Measurements from ENCODE around the gene TCHP.

Gene TCHP

DNA sequence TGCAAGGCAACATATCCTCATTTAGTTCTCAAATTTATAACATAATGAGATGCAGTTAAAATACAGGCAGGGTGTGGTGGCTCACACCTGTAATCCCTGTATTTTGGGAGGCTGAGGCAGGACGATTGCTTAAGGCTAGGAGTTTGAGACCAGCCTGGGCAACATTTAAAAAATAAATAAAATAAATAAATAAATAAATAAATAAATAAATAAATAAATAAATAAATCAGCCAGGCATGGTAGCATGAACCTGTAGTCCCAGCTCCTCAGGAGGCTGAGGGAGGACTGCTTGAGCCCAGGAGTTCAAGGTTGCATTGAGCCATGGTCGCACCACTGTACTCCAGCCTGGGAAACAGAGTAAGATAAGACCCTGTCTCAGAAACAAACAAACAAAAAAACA, 39.4 kb downstream of the TCHP start:
- H3K9ac ChIP-seq (ENCODE audit: low read length): no peak overlapping the region
- no peak overlapping the region for H3K4me3 ChIP-seq (ENCODE audit: low read depth, low read length)
- H3K36me3 ChIP-seq (ENCODE audit: control insufficient read depth, insufficient read depth, low read length): peaks cover 31% of the 10 kb centered on the region
- H3K27me3 ChIP-seq (ENCODE audit: control insufficient read depth, insufficient read depth, low read length): no peaks in the 10 kb centered on the region
- peaks cover 2% of the 10 kb centered on the region; the same call in 1 of the 2 replicates for H3K4me1 ChIP-seq (ENCODE audit: control insufficient read depth, insufficient read depth, low read length)
- no peaks in the 10 kb centered on the region for H3K9me3 ChIP-seq (ENCODE audit: control insufficient read depth, insufficient read depth, low read depth, low read length)
- no peak overlapping the region for H3K27ac ChIP-seq (ENCODE audit: low read depth, low read length)

DNA sequence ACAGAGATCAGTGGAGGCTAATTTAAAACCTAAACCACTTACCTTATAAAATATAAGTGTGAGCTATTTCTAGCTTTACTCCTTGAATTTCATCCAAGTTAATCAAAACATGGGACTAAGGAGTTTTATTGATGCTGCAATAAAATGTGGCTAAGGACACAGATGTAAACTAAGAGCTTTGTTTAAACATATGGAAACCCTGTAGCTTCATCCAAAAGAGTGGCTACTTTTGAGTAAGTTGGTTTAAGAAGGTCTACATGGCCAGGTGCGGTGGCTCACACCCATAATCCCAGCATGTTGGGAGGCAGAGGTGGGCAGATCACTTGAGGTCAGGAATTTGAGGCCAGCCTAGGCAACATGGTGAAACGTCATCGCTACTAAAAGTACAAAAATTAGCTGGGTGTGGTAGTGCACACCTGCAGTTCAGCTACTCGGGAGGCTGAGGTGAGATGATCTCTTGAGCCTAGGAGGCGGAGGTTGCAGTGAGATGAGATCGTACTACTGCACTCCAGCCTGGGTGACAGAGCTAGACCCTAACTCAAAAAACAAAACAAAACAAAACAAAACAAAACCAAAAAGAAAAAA, 40.4 kb downstream of the TCHP start:
- H3K9ac ChIP-seq (ENCODE audit: low read length): no peak overlapping the region
- H3K9me3 ChIP-seq (ENCODE audit: control insufficient read depth, insufficient read depth, low read depth, low read length): no peaks in the 10 kb centered on the region
- no peak overlapping the region for H3K4me3 ChIP-seq (ENCODE audit: low read depth, low read length)
- no peak overlapping the region for H3K27ac ChIP-seq (ENCODE audit: low read depth, low read length)
- H3K27me3 ChIP-seq (ENCODE audit: control insufficient read depth, insufficient read depth, low read length): no peaks in the 10 kb centered on the region
- H3K36me3 ChIP-seq (ENCODE audit: control insufficient read depth, insufficient read depth, low read length): peaks cover 28% of the 10 kb centered on the region
- peaks cover 11% of the 10 kb centered on the region for H3K4me1 ChIP-seq (ENCODE audit: control insufficient read depth, insufficient read depth, low read length)

DNA sequence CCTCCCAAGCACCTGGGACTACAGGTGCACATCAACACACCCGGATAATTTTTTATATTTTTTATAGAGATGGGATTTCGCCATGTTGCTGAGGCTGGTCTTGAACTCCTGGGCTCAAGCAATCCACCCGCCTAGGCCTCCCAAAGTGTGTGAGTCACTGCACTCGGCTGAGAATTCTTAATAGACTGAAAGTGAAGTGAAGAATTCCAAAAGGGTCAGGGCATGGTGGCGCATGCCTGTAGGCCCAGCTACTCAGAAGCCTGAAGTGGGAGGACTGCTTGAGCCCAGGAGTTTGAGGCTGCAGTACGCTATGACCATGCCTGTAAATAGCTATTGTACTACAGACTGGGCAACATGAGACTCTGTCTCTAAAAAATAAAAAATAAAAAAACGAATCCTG, 43.7 kb downstream of the TCHP start:
- no peaks in the 10 kb centered on the region for H3K27me3 ChIP-seq (ENCODE audit: control insufficient read depth, insufficient read depth, low read length)
- no peaks in the 10 kb centered on the region for H3K9me3 ChIP-seq (ENCODE audit: control insufficient read depth, insufficient read depth, low read depth, low read length)
- no peak overlapping the region for H3K9ac ChIP-seq (ENCODE audit: low read length)
- no peak overlapping the region for H3K27ac ChIP-seq (ENCODE audit: low read depth, low read length)
- no peak overlapping the region for H3K4me3 ChIP-seq (ENCODE audit: low read depth, low read length)
- H3K36me3 ChIP-seq (ENCODE audit: control insufficient read depth, insufficient read depth, low read length): peaks cover 8% of the 10 kb centered on the region
- H3K4me1 ChIP-seq (ENCODE audit: control insufficient read depth, insufficient read depth, low read length): peaks cover 22% of the 10 kb centered on the region

DNA sequence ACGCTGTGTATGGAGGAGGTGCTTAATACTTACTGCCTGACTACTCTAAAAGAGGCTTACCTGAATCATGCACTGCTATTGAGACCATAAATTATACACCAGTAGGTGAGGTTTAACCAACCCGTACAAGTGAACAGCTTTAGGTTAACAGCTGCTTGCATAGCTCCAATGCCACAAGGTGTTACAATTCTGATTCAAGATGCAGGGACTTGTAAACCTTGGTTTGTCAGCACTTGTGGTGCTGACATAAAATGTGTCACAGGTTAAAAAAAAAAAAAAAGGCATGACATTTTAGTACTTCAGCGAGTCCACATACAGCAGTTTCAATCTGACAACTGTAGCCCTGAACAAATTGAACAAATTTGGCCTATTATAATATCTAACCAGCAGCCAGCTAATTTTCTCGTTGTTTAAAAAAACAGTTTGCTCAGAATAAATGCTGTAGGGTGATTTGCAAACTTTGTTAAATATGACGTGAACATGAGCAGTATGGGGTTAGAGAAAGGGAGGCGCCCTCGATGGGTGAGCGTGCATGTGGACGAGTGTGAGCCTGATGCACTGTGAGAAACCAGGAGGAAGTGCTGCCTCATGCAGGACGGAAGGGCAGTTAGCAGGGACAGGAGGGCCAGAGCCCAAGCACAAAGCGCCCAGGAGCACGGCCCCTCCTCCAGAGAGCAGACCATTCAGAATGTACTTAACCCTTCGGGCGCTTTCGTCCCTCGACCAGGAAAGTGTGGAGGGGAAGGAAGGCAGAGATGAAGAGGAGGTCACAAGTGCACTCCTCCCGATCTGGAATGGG, 44.7 kb downstream of the TCHP start:
- Histone ChIP-seq H3K4me1 (ENCODE audit: control insufficient read depth, insufficient read depth, low read length) (peaks cover 22% of the 10 kb centered on the region), H3K36me3 (ENCODE audit: control insufficient read depth, insufficient read depth, low read length) (peaks cover 4% of the 10 kb centered on the region), H3K27me3 (ENCODE audit: control insufficient read depth, insufficient read depth, low read length) (no peaks in the 10 kb centered on the region), H3K9me3 (ENCODE audit: control insufficient read depth, insufficient read depth, low read depth, low read length) (no peaks in the 10 kb centered on the region), H3K27ac (ENCODE audit: low read depth, low read length) (no peak overlapping the region), H3K4me3 (ENCODE audit: low read depth, low read length) (no peak overlapping the region), H3K9ac (ENCODE audit: low read length) (peak overlapping the region; percentile 0)

DNA sequence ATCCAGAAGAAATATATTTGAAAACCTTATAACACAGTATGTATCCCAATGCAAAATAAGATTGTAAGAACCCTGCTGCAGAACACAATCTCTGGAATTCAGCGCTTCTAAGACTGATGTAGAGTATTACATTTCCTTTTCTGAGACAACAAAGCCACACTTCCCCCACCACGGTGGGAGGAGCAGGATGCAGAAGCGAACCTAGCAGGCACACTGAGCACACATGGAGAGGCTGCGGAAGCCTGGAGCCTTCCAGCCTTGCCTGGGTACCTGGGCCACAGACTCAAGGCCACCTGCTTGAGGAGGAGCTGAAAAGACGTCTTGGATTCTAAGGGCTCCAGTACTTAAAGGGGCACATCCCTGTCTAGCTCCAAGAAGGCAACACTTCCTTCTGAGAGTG, 46.4 kb downstream of the TCHP start:
- H3K36me3 ChIP-seq (ENCODE audit: control insufficient read depth, insufficient read depth, low read length): peaks cover 21% of the 10 kb centered on the region
- no peak overlapping the region for H3K27ac ChIP-seq (ENCODE audit: low read depth, low read length)
- no peak overlapping the region for H3K9ac ChIP-seq (ENCODE audit: low read length)
- H3K9me3 ChIP-seq (ENCODE audit: control insufficient read depth, insufficient read depth, low read depth, low read length): no peaks in the 10 kb centered on the region
- no peaks in the 10 kb centered on the region for H3K27me3 ChIP-seq (ENCODE audit: control insufficient read depth, insufficient read depth, low read length)
- no peak overlapping the region for H3K4me3 ChIP-seq (ENCODE audit: low read depth, low read length)
- peaks cover 24% of the 10 kb centered on the region for H3K4me1 ChIP-seq (ENCODE audit: control insufficient read depth, insufficient read depth, low read length)

DNA sequence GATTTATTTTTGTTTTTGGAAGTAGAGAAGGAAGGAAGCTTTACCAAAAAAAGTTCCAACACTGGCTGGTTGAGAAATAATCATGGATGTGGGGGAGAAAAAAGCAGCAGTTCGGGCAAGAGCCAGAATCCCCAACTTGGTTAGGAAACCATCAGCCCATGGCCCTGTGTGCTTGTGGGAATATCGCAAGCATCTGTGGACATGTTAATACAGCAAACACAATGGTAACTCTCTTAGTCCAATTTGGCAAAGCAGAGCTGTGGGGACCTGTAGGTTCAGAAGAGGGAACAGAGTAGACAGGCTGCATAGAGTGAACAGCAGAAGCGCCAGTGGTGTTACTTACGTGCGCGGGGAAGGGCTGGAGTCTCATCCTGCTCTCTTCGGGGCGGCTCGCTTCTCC, 46.8 kb downstream of the TCHP start:
- H3K4me3 ChIP-seq (ENCODE audit: low read depth, low read length): no peak overlapping the region
- H3K9ac ChIP-seq (ENCODE audit: low read length): no peak overlapping the region
- no peak overlapping the region for H3K27ac ChIP-seq (ENCODE audit: low read depth, low read length)
- no peaks in the 10 kb centered on the region for H3K27me3 ChIP-seq (ENCODE audit: control insufficient read depth, insufficient read depth, low read length)
- H3K4me1 ChIP-seq (ENCODE audit: control insufficient read depth, insufficient read depth, low read length): peaks cover 28% of the 10 kb centered on the region
- no peaks in the 10 kb centered on the region for H3K9me3 ChIP-seq (ENCODE audit: control insufficient read depth, insufficient read depth, low read depth, low read length)
- H3K36me3 ChIP-seq (ENCODE audit: control insufficient read depth, insufficient read depth, low read length): peaks cover 25% of the 10 kb centered on the region

DNA sequence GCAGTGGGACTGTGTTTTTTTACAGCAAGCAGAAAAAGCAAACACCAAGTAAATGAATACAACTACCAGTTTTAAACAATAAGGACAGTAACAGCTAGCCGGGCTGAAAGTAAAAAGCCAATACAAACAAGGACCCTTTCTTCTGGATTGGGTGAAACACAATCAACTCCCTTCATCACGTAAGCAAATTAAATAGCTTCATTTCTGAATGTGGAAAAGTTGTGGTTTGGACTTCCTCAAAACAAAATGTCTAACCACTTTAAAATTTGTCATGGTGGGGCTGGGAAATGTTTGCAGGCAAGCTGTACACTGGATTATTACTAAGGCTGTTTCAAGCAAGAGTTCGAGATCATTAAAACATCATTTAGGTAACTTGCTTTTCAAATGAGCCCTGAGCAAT, 47.4 kb downstream of the TCHP start:
- H3K36me3 ChIP-seq (ENCODE audit: control insufficient read depth, insufficient read depth, low read length): peaks cover 31% of the 10 kb centered on the region
- H3K27ac ChIP-seq (ENCODE audit: low read depth, low read length): no peak overlapping the region
- no peaks in the 10 kb centered on the region for H3K27me3 ChIP-seq (ENCODE audit: control insufficient read depth, insufficient read depth, low read length)
- no peak overlapping the region for H3K4me3 ChIP-seq (ENCODE audit: low read depth, low read length)
- H3K4me1 ChIP-seq (ENCODE audit: control insufficient read depth, insufficient read depth, low read length): peaks cover 28% of the 10 kb centered on the region
- no peaks in the 10 kb centered on the region for H3K9me3 ChIP-seq (ENCODE audit: control insufficient read depth, insufficient read depth, low read depth, low read length)
- H3K9ac ChIP-seq (ENCODE audit: low read length): no peak overlapping the region

DNA sequence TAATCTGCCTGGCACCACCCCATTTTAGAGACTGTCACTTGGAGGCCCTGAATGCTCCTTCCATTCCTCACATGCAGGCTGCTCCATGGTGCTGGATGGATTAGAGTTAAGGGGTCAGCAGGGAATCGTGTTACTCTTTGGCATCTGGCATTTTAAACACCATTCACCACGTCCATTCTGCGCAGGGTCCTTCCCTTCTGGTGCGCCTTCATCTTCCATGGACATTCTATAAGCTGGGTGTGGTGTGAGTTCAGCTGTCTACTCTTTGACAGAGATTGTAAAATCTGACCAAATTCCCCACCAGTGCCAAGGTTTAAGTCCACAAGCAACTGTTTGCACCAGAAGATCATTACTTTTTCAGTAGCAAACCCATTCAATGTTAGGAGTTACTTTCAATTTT, 48.3 kb downstream of the TCHP start:
- H3K36me3 ChIP-seq (ENCODE audit: control insufficient read depth, insufficient read depth, low read length): peaks cover 39% of the 10 kb centered on the region
- peaks cover 28% of the 10 kb centered on the region for H3K4me1 ChIP-seq (ENCODE audit: control insufficient read depth, insufficient read depth, low read length)
- H3K9me3 ChIP-seq (ENCODE audit: control insufficient read depth, insufficient read depth, low read depth, low read length): no peaks in the 10 kb centered on the region
- H3K4me3 ChIP-seq (ENCODE audit: low read depth, low read length): no peak overlapping the region
- H3K9ac ChIP-seq (ENCODE audit: low read length): no peak overlapping the region
- H3K27me3 ChIP-seq (ENCODE audit: control insufficient read depth, insufficient read depth, low read length): no peaks in the 10 kb centered on the region
- no peak overlapping the region for H3K27ac ChIP-seq (ENCODE audit: low read depth, low read length)

DNA sequence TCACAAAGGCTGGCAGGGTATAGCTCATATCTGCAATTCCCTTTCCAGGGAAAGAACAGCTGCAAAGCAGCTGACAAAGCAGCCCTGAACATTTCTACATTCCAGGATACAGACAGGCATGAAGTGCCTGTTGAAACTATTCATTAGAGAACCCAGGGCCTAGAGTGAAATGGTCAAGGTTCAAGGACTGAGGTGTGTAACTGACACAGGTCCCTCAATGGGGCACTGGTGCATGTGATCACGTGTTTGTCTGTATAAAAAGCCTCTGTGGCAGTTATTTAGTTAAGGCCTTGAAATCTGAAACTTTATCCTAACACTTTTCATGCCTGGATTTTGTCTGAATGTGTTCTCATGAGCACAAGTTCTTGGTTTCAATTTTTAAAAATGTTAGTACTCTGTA, 49.0 kb downstream of the TCHP start:
- no peak overlapping the region for H3K4me3 ChIP-seq (ENCODE audit: low read depth, low read length)
- no peak overlapping the region for H3K27ac ChIP-seq (ENCODE audit: low read depth, low read length)
- no peak overlapping the region for H3K9ac ChIP-seq (ENCODE audit: low read length)
- H3K4me1 ChIP-seq (ENCODE audit: control insufficient read depth, insufficient read depth, low read length): peaks cover 28% of the 10 kb centered on the region
- H3K27me3 ChIP-seq (ENCODE audit: control insufficient read depth, insufficient read depth, low read length): no peaks in the 10 kb centered on the region
- H3K9me3 ChIP-seq (ENCODE audit: control insufficient read depth, insufficient read depth, low read depth, low read length): no peaks in the 10 kb centered on the region
- H3K36me3 ChIP-seq (ENCODE audit: control insufficient read depth, insufficient read depth, low read length): peaks cover 44% of the 10 kb centered on the region

DNA sequence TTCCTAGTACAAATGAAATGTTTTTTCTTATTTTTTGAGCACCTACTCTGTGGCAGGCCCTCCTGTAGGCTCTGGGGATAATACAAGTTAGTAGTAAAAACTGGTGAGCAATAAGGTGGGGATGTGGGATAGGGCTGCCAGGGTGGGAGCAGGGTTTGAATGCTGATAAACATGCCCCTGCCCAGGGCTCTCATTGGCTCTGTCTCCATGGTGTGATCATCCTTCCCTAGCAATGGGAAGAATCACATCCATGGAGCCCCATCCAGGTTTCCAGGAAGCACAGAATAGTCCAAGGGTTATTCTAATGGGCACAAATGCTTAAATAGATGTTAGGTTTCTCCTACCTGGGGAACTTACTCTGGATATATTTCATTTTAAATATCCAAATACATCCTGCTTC, 50.6 kb downstream of the TCHP start:
- Histone ChIP-seq H3K9me3 (ENCODE audit: control insufficient read depth, insufficient read depth, low read depth, low read length) (no peaks in the 10 kb centered on the region), H3K27ac (ENCODE audit: low read depth, low read length) (no peak overlapping the region), H3K4me1 (ENCODE audit: control insufficient read depth, insufficient read depth, low read length) (peaks cover 16% of the 10 kb centered on the region), H3K9ac (ENCODE audit: low read length) (no peak overlapping the region), H3K4me3 (ENCODE audit: low read depth, low read length) (no peak overlapping the region), H3K27me3 (ENCODE audit: control insufficient read depth, insufficient read depth, low read length) (no peaks in the 10 kb centered on the region), H3K36me3 (ENCODE audit: control insufficient read depth, insufficient read depth, low read length) (peaks cover 48% of the 10 kb centered on the region)

DNA sequence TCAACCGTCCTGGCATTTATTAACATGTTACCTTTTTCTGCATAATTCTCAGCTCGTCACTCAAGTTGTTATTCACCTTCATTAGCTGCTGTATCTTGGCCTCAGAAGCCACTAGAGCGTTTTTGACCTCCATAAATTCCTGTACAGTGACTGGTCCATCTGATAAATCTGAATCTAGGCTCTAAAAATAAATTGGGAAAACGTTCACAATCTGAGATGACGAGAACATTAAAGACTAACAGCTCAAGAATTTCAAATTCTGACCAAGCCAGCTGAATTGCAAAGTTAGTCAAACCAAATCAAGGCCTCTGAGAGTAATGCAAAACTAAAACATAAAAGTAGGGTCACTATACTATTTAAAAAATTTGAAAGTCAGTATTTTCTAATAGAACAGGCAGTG, 51.1 kb downstream of the TCHP start:
- H3K36me3 ChIP-seq (ENCODE audit: control insufficient read depth, insufficient read depth, low read length): peaks cover 48% of the 10 kb centered on the region
- no peak overlapping the region for H3K4me3 ChIP-seq (ENCODE audit: low read depth, low read length)
- no peaks in the 10 kb centered on the region for H3K9me3 ChIP-seq (ENCODE audit: control insufficient read depth, insufficient read depth, low read depth, low read length)
- H3K27me3 ChIP-seq (ENCODE audit: control insufficient read depth, insufficient read depth, low read length): no peaks in the 10 kb centered on the region
- H3K4me1 ChIP-seq (ENCODE audit: control insufficient read depth, insufficient read depth, low read length): peaks cover 15% of the 10 kb centered on the region
- no peak overlapping the region for H3K9ac ChIP-seq (ENCODE audit: low read length)
- no peak overlapping the region for H3K27ac ChIP-seq (ENCODE audit: low read depth, low read length)

Data from HUES6 (cell line).